AG20443 (cell line): ENCODE measurements around the gene TTC28.
A peak's percentile ranks its signal among the peaks of the same experiment; 100 is the strongest.

Experiments used
- DNase-seq: peaks from one replicate; pipeline ENCODE4 v3.0.0; 2012; ENCODE audit warnings: low spot score, mixed read lengths

TTC28 gene

GRCh38 chr22:28268850-28269249 lies 410.8 kb downstream of the TTC28 start:
- DNase-seq: no peak

DNA sequence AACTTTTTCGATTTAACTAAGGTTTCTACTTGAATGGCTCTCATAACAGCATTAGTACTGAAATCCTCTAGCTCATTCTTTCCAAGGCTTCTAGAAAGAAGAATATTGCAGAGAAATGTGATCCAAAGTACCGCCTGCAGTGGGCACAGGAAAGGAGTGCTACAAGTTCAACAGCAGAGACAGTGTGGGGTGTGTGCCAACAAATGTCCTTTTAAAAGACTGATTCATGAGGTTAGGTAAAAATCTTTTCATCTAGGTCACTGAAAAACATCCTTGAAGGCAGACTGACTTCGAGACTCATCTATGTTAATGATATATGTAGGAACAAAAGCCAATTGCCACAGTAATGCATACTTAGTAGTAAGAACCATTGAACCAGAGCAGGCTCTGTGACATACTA lies 411.5 kb downstream of the TTC28 start:
- no peak for DNase-seq

- no peak for DNase-seq
These were observed 419.0 kb downstream of the TTC28 start for GRCh38 chr22:28260619-28261018.

- no peak for DNase-seq
These were observed 419.8 kb downstream of the TTC28 start for GRCh38 chr22:28259774-28260312.

DNA sequence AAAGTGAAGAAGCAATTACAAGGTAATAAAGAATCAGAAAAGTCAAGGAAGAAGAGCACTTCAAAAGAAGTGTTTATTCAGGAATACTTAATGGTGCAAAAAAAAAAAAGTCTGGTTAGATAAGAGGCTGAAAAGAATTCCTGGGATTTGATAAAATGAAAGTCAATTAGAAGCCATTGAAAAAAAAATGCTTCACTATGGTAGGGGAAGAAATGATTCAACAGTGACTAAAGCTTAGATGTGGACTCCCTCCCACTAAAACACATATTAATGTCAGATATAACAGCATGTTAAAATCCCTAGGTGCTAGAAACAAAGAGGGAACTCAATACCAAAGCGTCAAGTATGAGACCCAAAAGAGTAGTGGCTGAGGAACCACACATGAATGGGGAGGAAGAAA lies 425.2 kb downstream of the TTC28 start:
- no peak for DNase-seq

- DNase-seq: no peak
These were observed 427.1 kb downstream of the TTC28 start for GRCh38 chr22:28252539-28252938.

DNA sequence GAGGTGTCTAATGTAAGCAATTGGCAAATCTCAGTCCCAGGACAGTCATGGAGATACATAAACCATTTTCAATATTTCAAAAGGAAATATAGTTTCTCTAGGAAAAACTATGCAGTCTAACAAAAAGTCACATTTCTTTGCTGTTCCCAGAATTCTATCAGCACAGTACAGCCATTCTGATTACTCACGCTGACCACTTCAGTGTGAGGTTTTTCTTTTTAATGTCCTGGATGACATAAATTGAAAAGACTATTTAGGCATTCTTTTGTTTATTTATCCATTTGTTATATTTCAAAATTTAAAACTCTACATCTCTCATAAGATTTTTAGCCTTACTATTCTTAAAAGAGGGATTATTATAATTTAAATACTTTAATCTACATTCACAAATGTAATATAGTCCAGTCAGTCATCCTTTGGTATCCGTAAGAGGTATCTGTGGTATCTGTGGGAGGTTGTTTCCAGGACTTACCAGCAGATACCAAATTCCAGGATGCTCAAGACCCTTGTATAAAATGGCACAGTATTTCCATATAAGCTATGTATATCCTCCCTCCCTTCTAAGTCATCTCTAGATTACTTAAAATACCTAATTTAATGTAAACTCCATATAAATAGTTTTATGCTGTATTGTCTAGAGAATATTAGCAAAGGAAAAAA lies 429.5 kb downstream of the TTC28 start:
- no peak for DNase-seq

- no peak for DNase-seq
These were observed 430.2 kb downstream of the TTC28 start for GRCh38 chr22:28249402-28249801.

GRCh38 chr22:28247667-28248363 lies 431.8 kb downstream of the TTC28 start:
- DNase-seq: no peak

DNA sequence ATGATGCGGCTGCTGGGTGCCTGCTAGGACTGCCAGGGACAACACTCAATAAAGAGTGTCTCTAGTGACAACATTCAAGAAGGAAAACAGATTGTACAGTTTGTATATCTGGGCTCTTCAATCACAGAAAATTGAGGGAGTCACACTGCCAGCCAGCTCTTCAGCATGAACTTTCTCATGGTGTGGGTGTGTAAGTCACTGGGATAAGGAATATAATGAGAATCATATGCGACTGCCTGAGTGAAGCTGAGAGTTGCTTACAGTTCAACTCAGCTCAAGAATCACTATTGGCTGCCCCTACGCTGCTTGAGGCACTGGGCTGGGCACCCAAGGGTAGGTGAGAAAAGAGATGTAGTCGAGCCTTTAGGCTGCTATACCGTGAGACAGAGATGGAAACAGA lies 432.5 kb downstream of the TTC28 start:
- DNase-seq: peak; percentile 53

DNA sequence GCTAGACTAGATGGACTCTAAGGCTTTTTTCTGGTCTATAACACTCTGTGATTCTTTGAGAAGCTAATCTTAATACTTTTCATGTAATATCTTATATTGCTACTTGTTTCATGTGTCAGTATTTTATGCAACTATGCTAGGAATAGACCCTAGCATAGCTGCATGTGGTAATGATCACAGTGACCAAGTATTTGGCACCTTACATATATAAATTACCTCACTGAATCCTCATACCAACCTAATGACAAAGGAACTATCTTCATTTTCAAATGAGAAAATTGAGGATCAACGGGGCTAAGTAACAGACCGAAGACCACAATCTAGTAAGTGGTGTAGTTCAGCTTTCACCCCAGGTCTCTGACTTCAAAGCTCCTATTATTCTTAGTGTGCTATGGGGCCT lies 433.2 kb downstream of the TTC28 start:
- DNase-seq: peak; percentile 51

DNA sequence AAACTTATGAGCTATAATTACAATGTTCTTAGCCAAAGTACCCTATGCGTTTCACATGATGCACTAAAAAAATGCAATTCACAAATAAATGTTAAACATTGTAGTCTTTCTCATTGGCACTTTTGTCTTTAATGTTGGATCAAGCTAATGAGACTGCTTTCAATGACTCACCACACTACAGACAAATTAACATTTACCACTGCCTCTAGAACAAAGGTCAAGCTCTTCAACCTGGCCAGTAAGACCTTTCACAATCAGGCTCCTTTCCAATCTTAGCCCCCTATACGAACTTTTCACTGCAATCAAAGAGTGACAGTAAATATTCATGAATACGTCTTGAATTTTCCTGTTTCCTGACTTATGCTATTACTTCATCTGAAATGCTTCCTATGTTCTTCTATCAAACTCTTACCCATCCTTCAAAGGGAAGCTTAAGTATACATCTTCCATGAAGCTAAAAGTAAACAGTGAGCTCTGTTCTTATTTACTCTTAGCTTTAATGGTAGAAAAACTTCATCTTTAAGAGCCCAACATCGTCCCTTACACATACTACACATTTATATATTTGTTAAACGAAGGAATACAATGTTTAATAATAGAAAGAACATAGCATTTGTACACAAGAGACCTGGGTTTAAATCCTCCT lies 433.9 kb downstream of the TTC28 start:
- DNase-seq: no peak

- DNase-seq: no peak
These were observed 434.9 kb downstream of the TTC28 start for GRCh38 chr22:28244757-28245156.

DNA sequence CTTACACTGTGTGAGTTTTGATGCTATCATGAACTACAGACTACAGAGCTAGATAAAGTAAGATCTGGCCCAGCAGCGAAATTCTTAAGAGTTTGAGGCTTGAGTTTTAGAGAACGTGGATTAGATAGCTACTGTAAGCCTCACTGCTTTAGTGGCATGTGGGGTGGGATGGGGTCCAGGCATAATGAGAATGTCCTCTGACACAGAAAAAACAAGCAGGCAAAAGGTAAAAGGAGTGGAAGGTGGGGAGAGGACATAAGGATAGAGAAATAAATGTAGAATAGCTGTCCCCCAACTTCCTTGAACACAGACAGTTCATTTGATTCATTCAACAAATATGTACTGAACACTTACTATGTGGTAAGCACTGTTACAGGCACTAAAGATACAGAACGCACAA lies 436.1 kb downstream of the TTC28 start:
- no peak for DNase-seq

DNA sequence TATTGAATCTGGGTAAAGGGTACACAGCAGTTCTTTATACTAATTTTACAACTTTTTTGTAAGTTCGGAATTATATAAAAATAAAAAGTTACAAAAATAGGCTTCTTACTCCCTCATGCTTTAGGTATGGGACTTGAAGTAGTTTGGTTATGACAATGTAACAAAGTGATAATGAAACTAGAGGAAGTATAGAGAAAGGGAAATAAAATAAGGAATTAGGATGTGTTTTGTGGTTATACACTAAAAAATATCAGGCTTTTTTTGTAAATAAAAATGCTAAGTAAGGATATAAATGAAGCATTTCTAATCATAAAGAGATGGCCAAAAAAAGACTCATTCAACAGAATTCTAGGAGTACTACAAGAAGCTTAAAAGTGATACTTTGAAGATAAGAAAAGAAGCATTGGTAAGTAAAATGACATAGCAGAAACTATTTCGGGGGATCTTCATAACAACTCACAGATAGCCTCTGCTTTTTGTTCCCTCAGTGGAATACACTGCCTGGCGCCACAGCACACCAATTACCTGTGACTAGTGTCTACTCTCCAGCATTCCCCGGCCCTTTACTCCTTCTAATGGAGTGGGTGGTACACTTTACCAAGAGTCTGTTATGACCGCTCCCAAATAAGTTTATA lies 437.9 kb downstream of the TTC28 start:
- no peak for DNase-seq

- no peak for DNase-seq
These were observed 439.7 kb downstream of the TTC28 start for GRCh38 chr22:28239941-28240340.

GRCh38 chr22:28237783-28238182 lies 441.9 kb downstream of the TTC28 start:
- DNase-seq: no peak

- no peak for DNase-seq
These were observed 442.5 kb downstream of the TTC28 start for GRCh38 chr22:28237112-28237511.

DNA sequence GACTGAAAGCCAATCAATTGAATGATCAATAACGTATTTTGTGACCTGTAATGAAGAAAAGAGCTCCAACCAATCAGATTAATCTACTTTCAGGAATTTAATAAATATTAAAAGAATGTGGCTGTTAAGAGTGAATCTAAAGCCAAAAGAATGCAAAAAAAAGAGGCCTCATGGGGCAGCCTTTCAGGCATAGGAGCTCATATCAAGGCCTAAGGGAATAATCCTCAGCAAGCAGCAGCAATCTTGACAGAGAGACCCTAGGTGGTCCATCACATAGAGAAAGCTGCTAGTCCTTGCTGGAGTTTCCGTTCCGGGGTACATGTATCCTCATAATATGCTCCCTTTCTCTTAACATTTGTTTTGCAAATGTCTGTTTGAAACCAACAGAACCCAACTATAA lies 447.4 kb downstream of the TTC28 start:
- no peak for DNase-seq

DNA sequence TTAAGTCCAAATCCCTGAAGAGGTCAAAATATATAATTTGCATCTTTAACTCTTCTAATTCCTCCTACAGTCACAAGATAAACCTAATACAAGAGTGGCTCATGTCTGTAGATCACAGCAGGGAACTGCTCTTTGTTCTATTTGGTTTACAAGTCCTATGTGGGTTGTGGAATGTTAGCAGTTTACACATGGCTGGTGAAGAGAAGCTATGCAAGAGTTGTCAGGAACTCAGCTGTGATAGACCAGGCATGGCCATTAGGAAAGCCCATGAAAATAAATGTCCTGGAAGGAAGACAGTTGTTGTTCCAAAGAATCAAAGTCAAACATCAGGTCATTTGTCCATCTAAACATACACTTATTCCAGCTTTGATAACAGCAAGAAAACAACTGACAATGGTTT lies 448.2 kb downstream of the TTC28 start:
- peak; percentile 43 for DNase-seq

- DNase-seq: no peak
These were observed 449.0 kb downstream of the TTC28 start for GRCh38 chr22:28230671-28231070.

DNA sequence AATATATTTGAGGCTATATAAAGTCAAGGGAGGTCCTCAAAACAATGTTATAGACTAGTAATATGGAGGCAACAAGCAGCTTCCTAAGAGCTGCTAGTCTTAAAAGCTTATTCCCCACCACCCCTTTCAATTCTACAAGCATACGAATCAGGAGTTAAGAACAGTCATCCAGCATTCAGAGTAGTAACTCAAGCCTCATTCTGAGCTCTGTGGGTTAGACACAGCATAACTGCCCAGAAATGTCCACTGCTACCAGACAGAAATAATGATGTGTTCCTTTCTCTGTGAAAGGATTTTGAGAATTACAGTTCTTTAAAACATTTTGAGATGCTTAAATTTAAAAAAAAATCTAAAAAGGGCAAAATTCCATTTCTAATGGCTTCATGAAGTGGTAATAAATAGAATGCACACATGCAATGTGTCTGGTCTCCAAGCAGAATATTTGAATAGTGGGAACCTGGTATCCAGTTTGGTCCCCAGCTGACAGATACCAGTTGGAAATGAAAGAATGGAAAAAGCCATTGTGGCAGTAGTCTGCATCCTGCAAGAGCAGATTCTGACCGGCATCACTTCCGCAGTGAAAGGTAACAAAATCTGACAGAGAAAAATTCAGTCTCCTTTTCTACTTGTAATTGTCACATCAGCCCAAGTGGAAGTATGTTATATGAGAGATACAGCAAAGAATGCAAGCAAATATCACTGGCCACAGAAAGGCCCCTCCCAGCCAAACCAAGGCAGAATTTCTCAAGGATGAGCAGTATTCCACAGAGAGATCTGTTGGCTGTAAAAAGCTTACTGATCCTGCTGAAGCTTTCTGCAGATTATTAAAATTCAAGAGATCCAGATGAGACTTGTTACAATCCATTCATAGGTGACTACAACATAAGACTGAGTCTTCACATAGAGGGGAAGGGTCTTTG lies 449.8 kb downstream of the TTC28 start:
- DNase-seq: peak; percentile 80
